ENCODE results near the gene RNU6-1. TPM values are rescaled to one million over a fixed set of nuclear protein-coding genes. Genes with fewer than 3 reads are reported as not detected.

Gene RNU6-1
- total RNA-seq, 1 donor from 2014 or later: not detected

- Histone ChIP-seq H3K27ac (no peak overlapping the region), H3K4me1 (peaks cover 24% of the 10 kb centered on the region), H3K4me3 (no peak overlapping the region), H2AFZ (replicated peaks) (peak overlapping the region; percentile 92), H3K27me3 (peaks cover 8% of the 10 kb centered on the region), H3K36me3 (no peaks in the 10 kb centered on the region), H3K9me3 (ENCODE audit: low read depth) (no peaks in the 10 kb centered on the region), H3K9ac (no peak overlapping the region), H3F3A (ENCODE audit: low read depth) (peaks cover 15% of the 10 kb centered on the region), H3K79me2 (ENCODE audit: low read depth) (no peaks in the 10 kb centered on the region), H4K20me1 (ENCODE audit: low read depth) (no peaks in the 10 kb centered on the region), H3K4me2 (peak overlapping the region; percentile 49)
- H3K4me1 Mint-ChIP-seq: peaks cover 56% of the 10 kb centered on the region
- no peak for TF ChIP-seq CTCF (IDR thresholded peaks at IDR 0.05)
- TF ChIP-seq EZH2 (IDR thresholded peaks at IDR 0.05): no peak
- no peak overlapping the region for H3K4me3 Mint-ChIP-seq
- DNase-seq (ENCODE audit: low spot score): peak; percentile 26
- H3K27me3 Mint-ChIP-seq (ENCODE audit: insufficient read depth, low read depth): peaks cover 6% of the 10 kb centered on the region
- no peak overlapping the region for H3K27ac Mint-ChIP-seq
- H3K36me3 Mint-ChIP-seq: no peaks in the 10 kb centered on the region
- no peaks in the 10 kb centered on the region for H3K9me3 Mint-ChIP-seq
Observed at GRCh38 chr15:67883234-67883773, 43.5 kb upstream of the RNU6-1 start.

GRCh38 chr15:67882487-67883233 is 42.8 kb upstream of the RNU6-1 start:
- DNase-seq (ENCODE audit: low spot score): no peak
- no peaks in the 10 kb centered on the region for H3K9me3 ChIP-seq (ENCODE audit: low read depth)
- peaks cover 15% of the 10 kb centered on the region for H3F3A ChIP-seq (ENCODE audit: low read depth)
- no peaks in the 10 kb centered on the region for H3K79me2 ChIP-seq (ENCODE audit: low read depth)
- H3K27ac Mint-ChIP-seq: no peak overlapping the region
- H3K9ac ChIP-seq: no peak overlapping the region
- H3K27ac ChIP-seq: no peak overlapping the region
- H3K4me2 ChIP-seq: peak overlapping the region; percentile 49
- peaks cover 8% of the 10 kb centered on the region for H3K27me3 ChIP-seq
- no peak overlapping the region for H3K4me3 Mint-ChIP-seq
- H3K36me3 ChIP-seq: no peaks in the 10 kb centered on the region
- H3K36me3 Mint-ChIP-seq: no peaks in the 10 kb centered on the region
- H3K27me3 Mint-ChIP-seq (ENCODE audit: insufficient read depth, low read depth): peaks cover 4% of the 10 kb centered on the region
- no peak overlapping the region for H3K4me3 ChIP-seq
- H3K4me1 ChIP-seq: peaks cover 24% of the 10 kb centered on the region
- H3K9me3 Mint-ChIP-seq: no peaks in the 10 kb centered on the region
- H3K4me1 Mint-ChIP-seq: peaks cover 54% of the 10 kb centered on the region
- no peaks in the 10 kb centered on the region for H4K20me1 ChIP-seq (ENCODE audit: low read depth)
- H2AFZ ChIP-seq (replicated peaks): peak overlapping the region; percentile 92
- no peak for TF ChIP-seq EZH2phosphoT487 (IDR thresholded peaks at IDR 0.05)

- Histone ChIP-seq H4K20me1 (ENCODE audit: low read depth) (no peaks in the 10 kb centered on the region), H3K4me1 (peaks cover 24% of the 10 kb centered on the region), H3K36me3 (no peaks in the 10 kb centered on the region), H3K9me3 (ENCODE audit: low read depth) (no peaks in the 10 kb centered on the region), H3K27ac (no peak overlapping the region), H3K79me2 (ENCODE audit: low read depth) (no peaks in the 10 kb centered on the region), H3K4me2 (no peak overlapping the region), H3K4me3 (no peak overlapping the region), H3K27me3 (peaks cover 7% of the 10 kb centered on the region), H2AFZ (replicated peaks) (no peak overlapping the region), H3K9ac (no peak overlapping the region), H3F3A (ENCODE audit: low read depth) (peaks cover 15% of the 10 kb centered on the region)
- Mint-ChIP-seq H3K4me3 (no peak overlapping the region), H3K27ac (no peak overlapping the region), H3K27me3 (ENCODE audit: insufficient read depth, low read depth) (peaks cover 4% of the 10 kb centered on the region), H3K36me3 (no peaks in the 10 kb centered on the region), H3K9me3 (no peaks in the 10 kb centered on the region), H3K4me1 (peaks cover 53% of the 10 kb centered on the region)
- TF ChIP-seq EZH2 (IDR thresholded peaks at IDR 0.05) (no peak), EZH2phosphoT487 (IDR thresholded peaks at IDR 0.05) (no peak), CTCF (IDR thresholded peaks at IDR 0.05) (no peak)
- no peak for DNase-seq (ENCODE audit: low spot score)
Observed at GRCh38 chr15:67880651-67881182, 40.9 kb upstream of the RNU6-1 start.
